Measurements from ENCODE around the gene PTPRG. TPM values are rescaled to one million over a fixed set of nuclear protein-coding genes. Genes with fewer than 3 reads are reported as not detected.

PTPRG gene
- total RNA-seq, 4 donors from 2014 or later = 51.9 to 56.8 (median 54.4) TPM

GRCh38 chr3:62252438-62253157 is 691.2 kb downstream of the PTPRG start:
- TF ChIP-seq, protein P1, sequence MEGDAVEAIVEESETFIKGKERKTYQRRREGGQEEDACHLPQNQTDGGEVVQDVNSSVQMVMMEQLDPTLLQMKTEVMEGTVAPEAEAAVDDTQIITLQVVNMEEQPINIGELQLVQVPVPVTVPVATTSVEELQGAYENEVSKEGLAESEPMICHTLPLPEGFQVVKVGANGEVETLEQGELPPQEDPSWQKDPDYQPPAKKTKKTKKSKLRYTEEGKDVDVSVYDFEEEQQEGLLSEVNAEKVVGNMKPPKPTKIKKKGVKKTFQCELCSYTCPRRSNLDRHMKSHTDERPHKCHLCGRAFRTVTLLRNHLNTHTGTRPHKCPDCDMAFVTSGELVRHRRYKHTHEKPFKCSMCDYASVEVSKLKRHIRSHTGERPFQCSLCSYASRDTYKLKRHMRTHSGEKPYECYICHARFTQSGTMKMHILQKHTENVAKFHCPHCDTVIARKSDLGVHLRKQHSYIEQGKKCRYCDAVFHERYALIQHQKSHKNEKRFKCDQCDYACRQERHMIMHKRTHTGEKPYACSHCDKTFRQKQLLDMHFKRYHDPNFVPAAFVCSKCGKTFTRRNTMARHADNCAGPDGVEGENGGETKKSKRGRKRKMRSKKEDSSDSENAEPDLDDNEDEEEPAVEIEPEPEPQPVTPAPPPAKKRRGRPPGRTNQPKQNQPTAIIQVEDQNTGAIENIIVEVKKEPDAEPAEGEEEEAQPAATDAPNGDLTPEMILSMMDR (IDR thresholded peaks at IDR 0.05) = no peak
- no peak for TF ChIP-seq EP300 (IDR thresholded peaks at IDR 0.05)
- no peak for TF ChIP-seq POLR2A (IDR thresholded peaks at IDR 0.05; ENCODE audit: low read depth)
- TF ChIP-seq POLR2AphosphoS5 (IDR thresholded peaks at IDR 0.05) = no peak
- Histone ChIP-seq H3K9me3 (no peaks in the 10 kb centered on the region), H3K4me1 (peaks cover 0 to 8% (median 0%) of the 10 kb centered on the region in 4 donors), H3K27me3 (no peaks in the 10 kb centered on the region), H3K36me3 (no peaks in the 10 kb centered on the region), H3K4me3 (no peak overlapping the region), H3K27ac (replicated peaks in 1 of 4) (no peak overlapping the region)
- intact Hi-C loops (cut with DNase I) = no loop called here
- WGBS = 69% methylated on average over 2 of the region's 2 CpGs
- DNase-seq (ENCODE audit: extremely low spot score) = no peak

DNA sequence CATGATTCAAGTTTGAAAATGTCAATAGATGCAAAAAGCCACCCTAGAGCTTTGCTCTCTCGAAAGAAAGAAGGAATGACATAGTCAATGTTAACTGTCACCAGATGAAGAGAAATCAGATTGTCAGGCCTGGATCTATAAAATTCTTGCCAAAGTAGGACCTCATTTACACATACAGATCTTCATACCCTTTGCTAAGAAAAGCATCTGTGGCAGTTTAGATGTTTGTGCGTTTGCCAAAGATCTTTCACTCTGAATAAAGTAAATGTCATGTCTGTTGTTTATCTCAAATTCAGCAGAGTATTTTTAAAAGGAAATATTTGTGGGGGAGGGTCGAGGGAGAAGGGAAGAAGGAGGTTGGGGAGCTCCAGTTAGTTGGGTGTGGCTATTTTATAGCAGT is 692.6 kb downstream of the PTPRG start:
- TF ChIP-seq EP300 (IDR thresholded peaks at IDR 0.05) (no peak), POLR2A (IDR thresholded peaks at IDR 0.05; ENCODE audit: low read depth) (no peak), POLR2AphosphoS5 (IDR thresholded peaks at IDR 0.05) (no peak)
- TF ChIP-seq, protein P1 (IDR thresholded peaks at IDR 0.05) = no peak
- H3K27me3 ChIP-seq = no peaks in the 10 kb centered on the region
- no peaks in the 10 kb centered on the region for H3K36me3 ChIP-seq
- H3K4me3 ChIP-seq = no peak overlapping the region
- intact Hi-C loops (cut with DNase I) = no loop called here
- DNase-seq (ENCODE audit: extremely low spot score) = no peak
- 57% methylated on average over 3 of the region's 3 CpGs for WGBS
- peaks cover 0 to 8% (median 0%) of the 10 kb centered on the region in 4 donors for H3K4me1 ChIP-seq
- no peaks in the 10 kb centered on the region for H3K9me3 ChIP-seq
- no peak overlapping the region for H3K27ac ChIP-seq (replicated peaks in 1 of 4)

DNA sequence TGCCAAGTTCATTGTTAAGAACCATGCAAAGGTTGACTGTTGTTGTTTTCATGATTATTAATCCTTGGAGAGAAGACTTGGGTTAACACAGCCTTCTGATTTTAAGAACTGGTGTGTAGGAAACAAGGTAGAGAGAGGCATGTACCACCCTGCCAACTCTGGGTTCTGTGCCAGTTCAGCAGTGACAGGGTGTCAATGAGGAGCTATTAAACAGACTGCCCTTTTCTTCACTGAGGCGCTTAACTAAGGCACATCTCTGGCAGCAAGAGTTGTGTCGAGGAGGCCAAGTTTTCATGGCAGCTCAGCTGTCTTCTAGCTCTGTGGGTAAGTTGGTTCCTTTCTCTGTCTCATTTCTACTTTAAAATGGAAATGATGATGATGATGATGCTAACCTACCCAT is 694.4 kb downstream of the PTPRG start:
- WGBS = 73% methylated on average over 2 of the region's 2 CpGs
- intact Hi-C loops (cut with DNase I) = no loop called here
- Histone ChIP-seq H3K27ac (replicated peaks in 1 of 4) (no peak overlapping the region), H3K27me3 (no peaks in the 10 kb centered on the region), H3K4me3 (no peak overlapping the region), H3K4me1 (peaks cover 0 to 8% (median 0%) of the 10 kb centered on the region in 4 donors), H3K9me3 (no peaks in the 10 kb centered on the region), H3K36me3 (no peaks in the 10 kb centered on the region)
- DNase-seq (ENCODE audit: extremely low spot score) = no peak
- TF ChIP-seq POLR2A (IDR thresholded peaks at IDR 0.05; ENCODE audit: low read depth) (no peak), POLR2AphosphoS5 (IDR thresholded peaks at IDR 0.05) (no peak), EP300 (IDR thresholded peaks at IDR 0.05) (no peak)
- TF ChIP-seq, protein P1 (IDR thresholded peaks at IDR 0.05) = no peak

- WGBS = 68% methylated on average over 3 of the region's 3 CpGs
- Histone ChIP-seq H3K4me3 (no peak overlapping the region), H3K36me3 (peaks cover 0 to 24% (median 8%) of the 10 kb centered on the region in 4 donors), H3K4me1 (no peaks in the 10 kb centered on the region), H3K9me3 (no peaks in the 10 kb centered on the region), H3K27ac (replicated peaks in 1 of 4) (no peak overlapping the region), H3K27me3 (no peaks in the 10 kb centered on the region)
- TF ChIP-seq EP300 (IDR thresholded peaks at IDR 0.05) (no peak), POLR2A (IDR thresholded peaks at IDR 0.05; ENCODE audit: low read depth) (no peak), POLR2AphosphoS5 (IDR thresholded peaks at IDR 0.05) (no peak)
- TF ChIP-seq, protein P1 (IDR thresholded peaks at IDR 0.05) = no peak
- intact Hi-C loops (cut with DNase I) = no loop called here
- no peak for DNase-seq (ENCODE audit: extremely low spot score)
Observed at GRCh38 chr3:62259924-62260323, 698.6 kb downstream of the PTPRG start.

Measured in esophagus muscularis mucosa (tissue), 4 donors.